Measurements from ENCODE around the gene GATM. TPM values are rescaled to one million over a fixed set of nuclear protein-coding genes. Genes with fewer than 3 reads are reported as not detected.

The GATM gene, protein sequence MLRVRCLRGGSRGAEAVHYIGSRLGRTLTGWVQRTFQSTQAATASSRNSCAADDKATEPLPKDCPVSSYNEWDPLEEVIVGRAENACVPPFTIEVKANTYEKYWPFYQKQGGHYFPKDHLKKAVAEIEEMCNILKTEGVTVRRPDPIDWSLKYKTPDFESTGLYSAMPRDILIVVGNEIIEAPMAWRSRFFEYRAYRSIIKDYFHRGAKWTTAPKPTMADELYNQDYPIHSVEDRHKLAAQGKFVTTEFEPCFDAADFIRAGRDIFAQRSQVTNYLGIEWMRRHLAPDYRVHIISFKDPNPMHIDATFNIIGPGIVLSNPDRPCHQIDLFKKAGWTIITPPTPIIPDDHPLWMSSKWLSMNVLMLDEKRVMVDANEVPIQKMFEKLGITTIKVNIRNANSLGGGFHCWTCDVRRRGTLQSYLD
- total RNA-seq (10 to 100 TPM; 38.4 to 51.4 (median 42.0) TPM), polyA plus RNA-seq (10 to 100 TPM; 10.2 to 12.0 (median 10.3) TPM)

DNA sequence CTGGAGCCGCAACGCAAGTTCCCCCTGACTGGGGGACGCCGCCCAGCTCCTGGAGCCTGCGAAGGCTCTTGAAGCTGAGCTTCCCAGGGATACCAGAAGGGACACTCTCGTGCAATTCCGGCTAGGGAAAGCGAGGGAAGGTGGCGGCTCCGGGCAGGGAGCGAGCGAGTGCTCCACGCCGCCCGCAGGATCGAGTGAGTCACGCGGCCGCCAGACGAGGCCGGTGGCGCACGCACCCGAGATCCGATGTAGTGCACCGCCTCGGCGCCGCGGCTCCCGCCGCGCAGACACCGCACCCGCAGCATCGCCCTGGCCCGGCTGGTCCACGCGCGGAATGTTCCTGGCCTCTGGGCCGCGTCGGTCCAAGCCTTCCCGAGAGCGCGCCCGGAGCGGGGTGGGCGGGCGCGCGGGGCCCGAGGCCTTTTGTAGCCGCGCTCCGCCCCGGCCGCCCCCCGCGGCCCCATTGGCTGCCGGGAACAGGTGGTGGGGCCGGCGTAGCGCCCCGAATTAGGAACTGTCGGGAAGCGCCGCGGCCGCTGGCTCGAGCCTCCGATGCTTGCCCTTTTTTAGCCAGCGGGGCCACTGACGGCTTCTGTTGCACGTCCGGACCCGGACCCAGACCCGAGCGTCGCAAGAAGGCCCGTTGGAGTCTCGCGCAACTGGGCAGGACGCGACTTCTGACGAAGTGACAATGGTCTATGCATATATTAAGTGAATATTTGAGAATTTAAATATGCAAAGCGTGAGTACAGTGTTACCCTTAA lies at the start of gene GATM:
Gene GATM (minus strand): TSS at position 396 of the 764 bp plus-strand sequence. CDS start 91 bp downstream, at position 305.
- intact Hi-C loops (cut with DNase I) = loop anchor here (1.0 to 10.0 kb wide), 5 partner anchors 21 to 844 kb away; partner anchors contain the start of genes B2M, EIF3J and PATL2
- peak in 1 of 4 donors; percentile 21 for TF ChIP-seq EP300 (IDR thresholded peaks at IDR 0.05)
- TF ChIP-seq POLR2A (IDR thresholded peaks at IDR 0.05) = peak; percentile 32 to 57
- TF ChIP-seq, protein P1, sequence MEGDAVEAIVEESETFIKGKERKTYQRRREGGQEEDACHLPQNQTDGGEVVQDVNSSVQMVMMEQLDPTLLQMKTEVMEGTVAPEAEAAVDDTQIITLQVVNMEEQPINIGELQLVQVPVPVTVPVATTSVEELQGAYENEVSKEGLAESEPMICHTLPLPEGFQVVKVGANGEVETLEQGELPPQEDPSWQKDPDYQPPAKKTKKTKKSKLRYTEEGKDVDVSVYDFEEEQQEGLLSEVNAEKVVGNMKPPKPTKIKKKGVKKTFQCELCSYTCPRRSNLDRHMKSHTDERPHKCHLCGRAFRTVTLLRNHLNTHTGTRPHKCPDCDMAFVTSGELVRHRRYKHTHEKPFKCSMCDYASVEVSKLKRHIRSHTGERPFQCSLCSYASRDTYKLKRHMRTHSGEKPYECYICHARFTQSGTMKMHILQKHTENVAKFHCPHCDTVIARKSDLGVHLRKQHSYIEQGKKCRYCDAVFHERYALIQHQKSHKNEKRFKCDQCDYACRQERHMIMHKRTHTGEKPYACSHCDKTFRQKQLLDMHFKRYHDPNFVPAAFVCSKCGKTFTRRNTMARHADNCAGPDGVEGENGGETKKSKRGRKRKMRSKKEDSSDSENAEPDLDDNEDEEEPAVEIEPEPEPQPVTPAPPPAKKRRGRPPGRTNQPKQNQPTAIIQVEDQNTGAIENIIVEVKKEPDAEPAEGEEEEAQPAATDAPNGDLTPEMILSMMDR (IDR thresholded peaks at IDR 0.05) = peak; percentile 9 to 59 (median 39)
- peak; percentile 77 to 96 (median 88) for TF ChIP-seq POLR2AphosphoS5 (IDR thresholded peaks at IDR 0.05)
- H3K4me1 ChIP-seq = peaks cover 0 to 55% (median 33%) of the 10 kb centered on the region in 4 donors
- no peaks in the 10 kb centered on the region for H3K27me3 ChIP-seq
- 8 to 29% methylated on average over 87 of the region's 87 CpGs for WGBS, 2 donors
- peak; percentile 94 for DNase-seq
- peaks cover 0 to 11% (median 0%) of the 10 kb centered on the region in 4 donors for H3K36me3 ChIP-seq
- H3K9me3 ChIP-seq = no peaks in the 10 kb centered on the region
- H3K4me3 ChIP-seq = peak within 1 kb of the TSS; percentile 53 to 65 (median 58)
- peak within 1 kb of the TSS; percentile 82 to 93 (median 90) for H3K27ac ChIP-seq

DNA sequence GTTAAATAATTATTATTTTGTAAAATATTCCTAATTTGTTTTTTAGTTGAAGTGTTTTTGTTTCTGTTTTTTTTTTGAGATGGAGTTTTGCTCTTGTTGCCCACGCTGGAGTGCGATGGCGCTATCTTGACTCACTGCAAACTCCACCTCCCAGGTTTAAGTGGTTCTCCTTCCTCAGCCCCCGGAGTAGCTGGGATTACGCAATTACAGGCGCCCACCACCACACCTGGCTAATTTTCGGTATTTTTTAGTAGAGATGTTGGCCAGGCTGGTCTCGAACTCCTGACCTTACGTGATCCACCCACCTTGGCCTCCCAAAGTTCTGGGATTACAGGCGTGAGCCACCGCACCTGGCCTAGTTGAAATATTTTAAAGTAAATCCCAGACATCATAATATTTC lies 48.7 kb upstream of the GATM start:
- TF ChIP-seq EP300 (IDR thresholded peaks at IDR 0.05) (no peak), POLR2AphosphoS5 (IDR thresholded peaks at IDR 0.05) (no peak), POLR2A (IDR thresholded peaks at IDR 0.05) (no peak)
- TF ChIP-seq, protein P1 (IDR thresholded peaks at IDR 0.05) = no peak
- 94 to 95% methylated on average over 11 of the region's 11 CpGs for WGBS, 2 donors
- DNase-seq = no peak

DNA sequence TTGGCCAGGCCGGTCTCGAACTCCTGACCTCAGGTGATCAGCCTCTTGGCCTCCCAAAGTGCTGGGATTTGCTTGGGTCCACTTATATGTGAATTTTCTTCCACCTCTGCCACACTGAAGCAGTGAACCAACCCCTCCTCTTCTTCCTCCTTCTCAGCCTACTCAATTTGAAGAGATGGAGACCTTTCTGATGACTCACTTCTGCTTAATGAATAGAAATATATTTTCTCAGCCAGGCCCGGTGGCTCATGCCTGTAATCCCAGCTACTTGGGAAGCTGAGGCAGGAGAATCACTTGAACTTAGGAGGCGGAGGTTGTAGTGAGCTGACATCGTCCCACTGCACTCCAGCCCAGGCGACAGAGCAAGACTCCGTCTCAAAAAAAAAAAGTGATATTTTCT lies 46.8 kb upstream of the GATM start:
- intact Hi-C loops (cut with DNase I) = no loop called here
- DNase-seq = no peak
- Histone ChIP-seq H3K36me3 (peaks cover 0 to 30% (median 5%) of the 10 kb centered on the region in 4 donors), H3K27me3 (no peaks in the 10 kb centered on the region), H3K9me3 (no peaks in the 10 kb centered on the region), H3K4me1 (peaks cover 0 to 3% (median 1%) of the 10 kb centered on the region in 4 donors), H3K4me3 (no peak overlapping the region), H3K27ac (no peak overlapping the region)
- 89 to 92% methylated on average over 7 of the region's 7 CpGs for WGBS, 2 donors
- TF ChIP-seq EP300 (IDR thresholded peaks at IDR 0.05) (no peak), POLR2A (IDR thresholded peaks at IDR 0.05) (no peak), POLR2AphosphoS5 (IDR thresholded peaks at IDR 0.05) (no peak)
- TF ChIP-seq, protein P1 (IDR thresholded peaks at IDR 0.05) = no peak

More for the DNA sequence above, 48.7 kb upstream of the GATM start:
- H3K4me3 ChIP-seq = no peak overlapping the region
- no peaks in the 10 kb centered on the region for H3K9me3 ChIP-seq
- H3K27me3 ChIP-seq = no peaks in the 10 kb centered on the region
- H3K27ac ChIP-seq = no peak overlapping the region
- intact Hi-C loops (cut with DNase I) = no loop called here
- peaks cover 0 to 11% (median under 1%) of the 10 kb centered on the region in 4 donors for H3K36me3 ChIP-seq
- H3K4me1 ChIP-seq = peaks cover 0 to 10% (median 4%) of the 10 kb centered on the region in 4 donors

DNA sequence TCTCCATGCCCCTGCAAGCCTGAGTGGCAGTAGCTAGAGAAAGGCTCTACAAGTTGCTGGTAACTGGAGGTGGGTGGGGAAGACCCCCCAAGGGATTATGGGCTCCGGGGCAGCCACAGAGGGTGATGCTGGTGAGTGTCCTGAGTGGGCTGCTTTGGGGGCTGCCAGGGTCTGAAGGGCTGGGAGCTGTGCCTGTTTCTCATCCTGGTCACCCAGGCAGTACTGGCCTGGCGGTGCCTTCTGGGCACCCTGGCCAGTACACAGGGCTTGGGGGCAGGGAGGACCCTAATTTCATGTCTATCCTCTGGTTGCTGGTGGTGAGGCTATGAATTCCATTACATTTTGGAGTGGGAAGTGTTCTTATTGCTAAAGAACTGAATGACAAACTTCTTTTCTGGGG lies 46.1 kb upstream of the GATM start:
- WGBS, 2 donors = 98% methylated on average over 2 of the region's 2 CpGs
- H3K4me1 ChIP-seq = no peaks in the 10 kb centered on the region
- no peak overlapping the region for H3K27ac ChIP-seq
- H3K4me3 ChIP-seq = no peak overlapping the region
- peaks cover 0 to 38% (median 8%) of the 10 kb centered on the region in 4 donors for H3K36me3 ChIP-seq
- DNase-seq = no peak
- intact Hi-C loops (cut with DNase I) = no loop called here
- no peaks in the 10 kb centered on the region for H3K27me3 ChIP-seq
- TF ChIP-seq POLR2A (IDR thresholded peaks at IDR 0.05) (no peak), EP300 (IDR thresholded peaks at IDR 0.05) (no peak), POLR2AphosphoS5 (IDR thresholded peaks at IDR 0.05) (no peak)
- TF ChIP-seq, protein P1 (IDR thresholded peaks at IDR 0.05) = no peak
- H3K9me3 ChIP-seq = no peaks in the 10 kb centered on the region
